ENCODE results near the gene PAXIP1.

Gene PAXIP1

GRCh38 chr7:154953006-154953684 is 49.8 kb downstream of the PAXIP1 start:
- Histone ChIP-seq H3K4me3 (ENCODE audit: low read depth, low read length) (no peak overlapping the region), H3K9me3 (ENCODE audit: control insufficient read depth, insufficient read depth, low read depth, low read length) (no peaks in the 10 kb centered on the region), H3K4me1 (ENCODE audit: control insufficient read depth, insufficient read depth, low read length) (no peaks in the 10 kb centered on the region), H3K36me3 (ENCODE audit: control insufficient read depth in 2 of 2, insufficient read depth in 1 of 2, low read length in 2 of 2) (peaks cover 20 to 89% of the 10 kb centered on the region in 2 experiments), H3K27ac (ENCODE audit: extremely low read depth, low read depth, low read length) (no peak overlapping the region)
- POLR2A ChIA-PET = no interaction called here
- CTCF ChIA-PET = interaction anchor here (0.6 to 3.8 kb wide), 27 partner anchors 9 to 1113 kb away, joined by 3 to 31 read pairs (median 5); no protein-coding TSS in a partner anchor
- TF ChIP-seq ZNF433 (tag by site-specific recombination; IDR thresholded peaks at IDR 0.05; ENCODE audit: low read depth) (no peak), ZNF843 (tag by site-specific recombination; IDR thresholded peaks at IDR 0.05) (no peak), ZNF560 (tag by site-specific recombination; IDR thresholded peaks at IDR 0.05; ENCODE audit: borderline replicate concordance) (no peak), ZNF654 (tag by site-specific recombination; IDR thresholded peaks at IDR 0.05; ENCODE audit: low read depth) (peak; percentile 9; the same call in 1 of the 2 replicates), ZNF341 (tag by site-specific recombination; IDR thresholded peaks at IDR 0.05; ENCODE audit: low read depth) (no peak), ZNF549 (tag by site-specific recombination; IDR thresholded peaks at IDR 0.05) (no peak), CTCF (tag by site-specific recombination; IDR thresholded peaks at IDR 0.05) (peak; percentile 36; the same call in 1 of the 2 replicates), YY2 (tag by site-specific recombination; IDR thresholded peaks at IDR 0.05) (no peak)

GRCh38 chr7:154950960-154951359 is 52.0 kb downstream of the PAXIP1 start:
- CTCF ChIA-PET = interaction anchor here (0.7 to 3.8 kb wide), 7 partner anchors 9 to 207 kb away, joined by 3 to 31 read pairs (median 18); no protein-coding TSS in a partner anchor
- no peaks in the 10 kb centered on the region for H3K9me3 ChIP-seq (ENCODE audit: control insufficient read depth, insufficient read depth, low read depth, low read length)
- no peak for TF ChIP-seq SETDB1 (IDR thresholded peaks at IDR 0.05; ENCODE audit: insufficient read length, low read length)
- no peak for TF ChIP-seq ZNF791 (tag by site-specific recombination; IDR thresholded peaks at IDR 0.05)
- TF ChIP-seq ZFHX2 (tag by site-specific recombination; conservative IDR thresholded peaks at IDR 0.05) = no peak
- no peak for TF ChIP-seq ZNF704 (tag by site-specific recombination; IDR thresholded peaks at IDR 0.05)
- no peak for TF ChIP-seq ZNF623 (tag by site-specific recombination; IDR thresholded peaks at IDR 0.05)
- TF ChIP-seq ZNF433 (tag by site-specific recombination; IDR thresholded peaks at IDR 0.05; ENCODE audit: low read depth) = no peak
- TF ChIP-seq ZNF677 (tag by site-specific recombination; IDR thresholded peaks at IDR 0.05) = no peak
- no peak for TF ChIP-seq ZNF792 (tag by site-specific recombination; IDR thresholded peaks at IDR 0.05)
- TF ChIP-seq TRIM28 (IDR thresholded peaks at IDR 0.05; ENCODE audit: borderline replicate concordance, low read length) = no peak
- TF ChIP-seq ZSCAN4 (tag by site-specific recombination; IDR thresholded peaks at IDR 0.05) = no peak
- TF ChIP-seq ZNF174 (tag by site-specific recombination; IDR thresholded peaks at IDR 0.05) = no peak
- TF ChIP-seq ZNF747 (tag by site-specific recombination; IDR thresholded peaks at IDR 0.05) = no peak
- no peak for TF ChIP-seq ZNF394 (tag by site-specific recombination; IDR thresholded peaks at IDR 0.05; ENCODE audit: borderline replicate concordance)
- no peak for TF ChIP-seq TSHZ1 (tag by site-specific recombination; IDR thresholded peaks at IDR 0.05; ENCODE audit: borderline replicate concordance)
- POLR2A ChIA-PET = no interaction called here
- peaks cover 31 to 90% of the 10 kb centered on the region in 2 experiments for H3K36me3 ChIP-seq (ENCODE audit: control insufficient read depth in 2 of 2, insufficient read depth in 1 of 2, low read length in 2 of 2)
- H3K27ac ChIP-seq (ENCODE audit: extremely low read depth, low read depth, low read length) = no peak overlapping the region
- no peak overlapping the region for H3K4me3 ChIP-seq (ENCODE audit: low read depth, low read length)
- H3K4me1 ChIP-seq (ENCODE audit: control insufficient read depth, insufficient read depth, low read length) = no peaks in the 10 kb centered on the region
